Spleen (tissue), 7 donors: ENCODE data around the gene SH3RF1.

ENCODE experiments used
- POLR2A ChIP-seq, 3 donors: fragments of 450-650 bp; IDR thresholded peaks; one replicate each; pipeline ENCODE4 v1.5.1; 2017; ENCODE audit warnings: antibody characterized with exemption in 3 of 3, mild to moderate bottlenecking in 1 of 3
- TF ChIP-seq, protein P1 (sequence below), 11 experiments: fragments of 200-600 bp in 7 of 11; fragments of 450-650 bp in 4 of 11; sonication (generic) in 4 of 11; IDR thresholded peaks in 8 of 11; conservative IDR thresholded peaks in 3 of 11; 1 replicate in 7 of 11; 2 replicates in 4 of 11; pipeline versions ENCODE4 v1.4.0 to v1.8.0; 2016 to 2021; ENCODE audit warnings: antibody characterized with exemption in 11 of 11, inconsistent platforms in 4 of 11, mild to moderate bottlenecking in 1 of 11
- donor health status: DM: no; HTN: no; CAD: no; lungs with moderate emphysema.
- donor health status: DM: no; HTN: no; CAD: no.
- donor health status: DM: no; HTN: no; CAD: no.

DNA sequence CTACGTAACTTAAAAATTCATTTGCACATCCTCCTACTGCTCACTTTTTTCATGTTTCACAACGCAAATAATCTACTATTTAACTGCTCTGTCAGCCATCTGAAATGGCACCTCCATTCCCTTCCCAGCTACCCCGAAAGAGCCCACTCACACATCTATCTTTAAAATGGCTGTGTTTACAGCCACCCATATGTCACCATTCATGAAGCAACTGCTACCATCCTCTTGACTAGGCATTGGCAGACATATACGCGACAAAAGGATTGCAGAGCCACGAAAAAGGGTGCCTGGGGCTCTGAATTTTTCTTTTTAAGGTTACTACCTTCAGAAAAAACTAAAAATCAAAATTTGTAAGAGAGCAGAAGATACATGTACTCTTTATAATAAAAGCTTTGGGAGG lies 11.5 kb downstream of the SH3RF1 start:
- TF ChIP-seq, protein P1, sequence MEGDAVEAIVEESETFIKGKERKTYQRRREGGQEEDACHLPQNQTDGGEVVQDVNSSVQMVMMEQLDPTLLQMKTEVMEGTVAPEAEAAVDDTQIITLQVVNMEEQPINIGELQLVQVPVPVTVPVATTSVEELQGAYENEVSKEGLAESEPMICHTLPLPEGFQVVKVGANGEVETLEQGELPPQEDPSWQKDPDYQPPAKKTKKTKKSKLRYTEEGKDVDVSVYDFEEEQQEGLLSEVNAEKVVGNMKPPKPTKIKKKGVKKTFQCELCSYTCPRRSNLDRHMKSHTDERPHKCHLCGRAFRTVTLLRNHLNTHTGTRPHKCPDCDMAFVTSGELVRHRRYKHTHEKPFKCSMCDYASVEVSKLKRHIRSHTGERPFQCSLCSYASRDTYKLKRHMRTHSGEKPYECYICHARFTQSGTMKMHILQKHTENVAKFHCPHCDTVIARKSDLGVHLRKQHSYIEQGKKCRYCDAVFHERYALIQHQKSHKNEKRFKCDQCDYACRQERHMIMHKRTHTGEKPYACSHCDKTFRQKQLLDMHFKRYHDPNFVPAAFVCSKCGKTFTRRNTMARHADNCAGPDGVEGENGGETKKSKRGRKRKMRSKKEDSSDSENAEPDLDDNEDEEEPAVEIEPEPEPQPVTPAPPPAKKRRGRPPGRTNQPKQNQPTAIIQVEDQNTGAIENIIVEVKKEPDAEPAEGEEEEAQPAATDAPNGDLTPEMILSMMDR (IDR thresholded peaks at IDR 0.05 in 8 of 11, conservative IDR thresholded peaks at IDR 0.05 in 3 of 11): no peak
- no peak for TF ChIP-seq POLR2A (IDR thresholded peaks at IDR 0.05)
